GM18519 (cell line): Measurements from ENCODE around the gene STAT5B.
"Not testable (repeated sequence)": the region's sequence is repeated elsewhere in the genome, so short reads cannot be mapped to it uniquely, and the experiment has no call there.

Experiments
- ATAC-seq: cut with Tn5 transposase; IDR thresholded peaks from one replicate; pipeline ENCODE4 v1.9.1; 2021; ENCODE audit warnings: mild to moderate bottlenecking, moderate library complexity; ENCODE audit not compliant: unreplicated experiment, low FRiP score

The STAT5B gene

GRCh38 chr17:42307362-42307927 is 31.3 kb upstream of the STAT5B start:
- no peak for ATAC-seq

GRCh38 chr17:42306385-42306667 is 30.1 kb upstream of the STAT5B start:
- no peak for ATAC-seq

- ATAC-seq, result no peak
Measured at GRCh38 chr17:42305543-42306384, 29.6 kb upstream of the STAT5B start.

DNA sequence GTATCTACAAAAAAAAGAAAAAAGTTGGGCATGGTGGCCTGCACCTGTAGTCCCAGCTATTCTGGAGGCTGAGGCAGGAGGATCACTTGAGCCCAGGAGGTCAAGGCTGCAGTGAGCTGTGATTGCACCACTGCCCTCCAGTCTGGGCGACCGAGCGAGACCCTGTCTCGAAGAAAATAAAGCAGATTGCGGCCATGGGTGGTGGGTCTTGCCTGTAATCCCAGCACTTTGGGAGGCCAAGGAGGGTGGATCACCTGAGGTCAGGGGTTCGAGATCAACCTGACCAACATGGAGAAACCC is 28.8 kb upstream of the STAT5B start:
- not testable (repeated sequence) for ATAC-seq

- ATAC-seq, result no peak
Measured at GRCh38 chr17:42304187-42305030, 28.2 kb upstream of the STAT5B start.

DNA sequence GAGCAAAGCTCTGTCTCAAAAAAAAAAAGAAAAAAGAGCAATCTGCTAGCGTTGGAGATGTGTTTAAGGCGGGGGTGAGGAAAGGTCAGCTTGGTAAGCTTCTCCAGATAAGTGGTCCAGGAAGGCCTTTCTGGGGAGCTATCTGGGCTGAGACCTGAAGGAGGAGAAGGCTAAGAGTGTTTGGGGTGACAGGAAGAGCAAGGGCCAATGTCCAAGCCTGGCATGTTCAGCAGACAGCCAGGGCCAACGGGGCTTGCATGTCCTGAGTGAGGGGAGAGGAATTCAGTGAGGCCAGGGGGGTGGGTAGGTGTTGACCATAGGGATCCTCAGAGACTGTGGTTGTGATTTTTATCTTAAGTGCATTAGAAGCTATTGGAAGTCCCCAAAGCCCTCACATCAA is 27.5 kb upstream of the STAT5B start:
- no peak for ATAC-seq

DNA sequence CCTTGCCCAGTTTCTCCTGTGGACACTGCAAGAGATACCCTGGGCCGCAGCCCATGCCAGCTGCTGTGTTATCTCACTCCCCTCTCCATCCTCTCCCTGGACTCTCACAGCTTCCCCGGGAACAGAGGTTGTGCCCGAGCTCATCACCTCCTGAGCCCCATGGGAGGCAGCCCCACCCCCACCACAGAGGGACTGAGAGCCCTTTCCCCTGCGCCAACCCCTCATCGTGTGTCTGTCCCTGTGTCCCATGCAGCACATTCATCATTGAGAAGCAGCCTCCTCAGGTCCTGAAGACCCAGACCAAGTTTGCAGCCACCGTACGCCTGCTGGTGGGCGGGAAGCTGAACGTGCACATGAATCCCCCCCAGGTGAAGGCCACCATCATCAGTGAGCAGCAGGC is 24.8 kb upstream of the STAT5B start:
- no peak for ATAC-seq

DNA sequence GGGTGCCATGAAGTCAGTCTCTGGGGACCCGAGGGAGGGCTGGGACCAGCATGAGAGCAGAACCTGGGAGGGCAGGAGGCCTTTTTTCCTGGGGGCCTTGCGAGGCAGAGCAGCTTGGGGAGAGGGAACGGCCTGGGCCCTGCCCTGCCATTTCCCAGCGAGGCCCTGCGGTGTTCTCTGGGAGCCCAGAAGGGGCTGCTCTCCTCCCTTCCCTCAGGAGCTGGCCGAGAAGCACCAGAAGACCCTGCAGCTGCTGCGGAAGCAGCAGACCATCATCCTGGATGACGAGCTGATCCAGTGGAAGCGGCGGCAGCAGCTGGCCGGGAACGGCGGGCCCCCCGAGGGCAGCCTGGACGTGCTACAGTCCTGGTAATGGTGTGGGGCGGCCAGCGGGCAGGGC is 23.7 kb upstream of the STAT5B start:
- ATAC-seq, result not testable (repeated sequence)

GRCh38 chr17:42299361-42299760 is 23.2 kb upstream of the STAT5B start:
- ATAC-seq, result not testable (repeated sequence)

DNA sequence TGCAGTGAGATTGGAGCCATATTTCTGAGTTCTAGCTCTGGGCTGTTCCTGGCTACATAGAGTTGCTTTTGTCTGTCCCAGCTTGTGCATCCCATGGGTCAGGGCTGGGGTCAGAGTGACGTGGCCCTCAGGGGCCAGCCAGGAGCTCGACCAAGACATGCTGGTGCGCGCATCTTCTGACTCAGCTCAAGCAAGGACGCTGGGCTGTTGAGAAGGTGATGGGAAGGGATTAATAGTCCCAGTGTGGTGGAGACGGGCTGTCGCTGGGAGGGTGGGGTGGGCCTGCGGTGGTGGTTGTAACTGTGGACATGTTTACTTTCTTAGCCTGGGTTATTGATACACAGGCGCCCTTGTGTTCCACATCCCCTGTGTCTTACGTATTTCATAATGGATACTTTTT is 21.6 kb upstream of the STAT5B start:
- ATAC-seq, result not testable (repeated sequence)

DNA sequence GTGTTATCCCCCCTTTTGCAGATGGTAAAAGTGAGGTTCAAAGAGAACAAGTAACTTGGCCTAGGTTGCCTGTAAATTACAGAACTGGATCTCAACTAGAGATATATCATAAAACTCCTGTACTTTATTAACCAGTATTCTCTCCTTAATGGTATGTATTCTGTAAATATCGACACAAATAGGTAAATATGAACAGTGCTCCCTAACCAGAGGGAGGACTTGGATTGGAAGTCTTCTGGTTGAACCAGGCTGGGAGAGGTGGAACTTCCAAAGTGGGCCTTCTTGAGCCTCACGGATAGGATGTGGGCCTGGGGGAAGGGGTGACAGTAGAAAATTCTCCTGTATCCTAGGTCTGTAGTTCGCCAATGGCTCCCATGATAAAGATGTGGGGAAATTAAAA is 19.8 kb upstream of the STAT5B start:
- no peak for ATAC-seq

DNA sequence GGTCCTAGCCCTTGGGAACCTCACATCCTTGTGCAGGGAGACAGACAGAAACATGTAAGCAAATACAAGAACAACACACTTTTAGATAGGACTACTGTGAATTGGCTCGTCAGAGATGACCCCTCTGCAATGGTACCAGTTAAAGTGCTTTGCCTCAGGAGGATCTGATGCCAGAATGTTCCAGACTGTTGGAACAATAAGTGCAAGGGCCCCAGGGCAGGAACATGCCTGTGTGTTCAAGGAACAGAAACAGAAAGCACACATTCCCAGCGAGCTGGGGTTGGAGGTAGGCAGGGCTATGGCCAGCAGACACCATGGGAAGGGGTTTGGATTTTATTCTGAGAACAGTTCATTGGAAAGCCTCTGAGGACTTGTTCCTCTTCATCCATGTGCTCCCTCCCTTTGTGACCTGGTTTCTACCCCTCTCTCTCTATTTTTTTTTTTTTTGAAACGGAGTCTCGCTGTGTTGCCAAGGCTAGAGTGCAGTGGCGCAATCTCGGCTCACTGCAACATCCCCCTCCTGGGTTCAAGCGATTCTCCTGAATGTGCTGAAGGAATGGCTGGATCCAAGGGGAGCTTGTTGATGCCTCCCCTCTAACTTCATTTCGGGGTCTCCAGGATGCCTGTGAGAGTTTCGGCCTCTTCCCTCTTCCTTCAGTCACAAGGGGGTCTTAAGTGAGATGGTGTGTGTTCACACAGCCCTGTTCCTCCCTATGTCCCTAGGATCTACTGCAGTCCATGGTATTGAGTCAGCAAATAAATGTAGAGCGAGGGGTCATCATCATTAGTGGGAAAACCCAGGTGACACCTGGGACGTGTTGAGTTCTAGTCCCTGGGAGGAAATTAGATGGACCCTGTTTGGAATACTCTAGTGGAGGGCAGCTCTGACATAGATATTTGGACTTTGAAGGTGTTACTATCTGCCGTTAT is 18.5 kb upstream of the STAT5B start:
- ATAC-seq, result no peak

DNA sequence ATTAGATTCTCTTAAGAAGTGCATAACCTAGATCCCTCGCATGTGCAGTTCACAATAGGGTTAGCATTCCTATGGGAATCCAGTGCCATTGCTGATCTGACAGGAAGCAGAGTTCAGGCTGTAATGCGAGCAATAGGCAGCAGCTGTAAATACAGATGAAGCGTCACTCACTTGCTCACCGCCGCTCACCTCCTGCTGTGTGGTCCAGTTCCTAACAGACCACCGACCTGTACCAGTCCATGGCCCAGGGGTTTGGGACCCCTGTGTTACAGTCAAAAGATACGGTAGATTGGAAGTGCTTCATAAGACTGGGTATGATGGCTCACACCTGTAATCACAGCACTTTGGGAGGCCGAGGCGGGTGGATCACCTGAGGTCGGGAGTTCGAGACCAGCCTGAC is 14.9 kb upstream of the STAT5B start:
- ATAC-seq, result no peak

GRCh38 chr17:42290577-42290976 is 14.4 kb upstream of the STAT5B start:
- ATAC-seq, result no peak

DNA sequence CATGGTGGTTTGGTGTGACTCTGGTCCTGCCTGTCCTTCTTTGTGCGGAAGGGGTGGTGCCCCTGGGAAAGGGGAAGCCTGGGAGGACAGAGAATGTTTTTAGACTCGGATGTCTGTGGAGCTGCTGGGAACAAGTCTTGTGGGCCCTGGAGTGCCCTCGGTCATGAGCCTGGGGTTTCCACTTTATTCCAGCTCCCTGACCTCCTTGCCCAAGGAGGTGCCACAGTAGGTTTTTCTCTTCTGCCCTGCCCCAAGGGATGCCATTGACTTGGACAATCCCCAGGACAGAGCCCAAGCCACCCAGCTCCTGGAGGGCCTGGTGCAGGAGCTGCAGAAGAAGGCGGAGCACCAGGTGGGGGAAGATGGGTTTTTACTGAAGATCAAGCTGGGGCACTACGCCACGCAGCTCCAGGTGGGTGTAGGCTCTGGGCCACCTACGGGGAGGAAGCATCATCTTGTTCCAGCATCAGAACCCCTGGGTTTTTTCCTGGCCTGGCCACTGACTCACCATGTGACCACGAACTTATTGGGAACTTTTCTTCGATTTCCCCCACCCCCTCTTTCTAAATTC is 13.5 kb upstream of the STAT5B start:
- no peak for ATAC-seq

DNA sequence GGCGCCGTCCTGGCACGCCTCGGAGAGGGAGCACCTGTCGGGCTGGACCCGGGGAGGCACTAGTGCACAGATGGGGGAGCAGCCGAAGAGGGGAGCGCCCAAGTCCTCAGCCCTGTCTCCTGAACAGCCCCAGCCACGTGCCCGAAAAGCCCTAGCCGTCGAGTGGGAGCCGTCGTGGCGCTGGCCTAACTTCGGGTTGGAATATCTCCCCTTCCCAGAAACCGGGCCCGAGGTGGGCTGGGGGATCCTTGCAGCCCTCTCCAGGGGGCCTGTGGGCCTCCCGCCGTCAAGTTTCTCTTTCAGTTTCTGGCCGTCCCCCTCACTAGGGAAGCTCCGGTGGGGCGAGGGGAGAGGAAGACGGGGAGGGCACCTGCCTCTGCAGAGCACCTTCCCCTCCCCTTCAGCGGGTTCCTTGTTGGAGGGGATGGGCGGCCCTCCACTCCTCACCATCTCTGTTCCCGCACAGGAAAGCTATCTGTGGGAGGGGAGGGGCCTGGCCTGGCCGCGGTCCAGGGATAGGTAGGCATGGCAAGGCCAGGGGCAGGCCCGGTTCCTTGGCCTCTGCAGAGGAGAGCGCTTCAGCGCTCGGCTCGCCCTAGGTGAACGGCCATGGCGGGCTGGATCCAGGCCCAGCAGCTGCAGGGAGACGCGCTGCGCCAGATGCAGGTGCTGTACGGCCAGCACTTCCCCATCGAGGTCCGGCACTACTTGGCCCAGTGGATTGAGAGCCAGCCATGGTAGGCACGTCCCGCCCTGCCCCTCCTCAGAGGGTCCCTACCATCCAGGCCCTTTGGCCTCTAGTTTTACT is 12.8 kb upstream of the STAT5B start:
- no peak for ATAC-seq

DNA sequence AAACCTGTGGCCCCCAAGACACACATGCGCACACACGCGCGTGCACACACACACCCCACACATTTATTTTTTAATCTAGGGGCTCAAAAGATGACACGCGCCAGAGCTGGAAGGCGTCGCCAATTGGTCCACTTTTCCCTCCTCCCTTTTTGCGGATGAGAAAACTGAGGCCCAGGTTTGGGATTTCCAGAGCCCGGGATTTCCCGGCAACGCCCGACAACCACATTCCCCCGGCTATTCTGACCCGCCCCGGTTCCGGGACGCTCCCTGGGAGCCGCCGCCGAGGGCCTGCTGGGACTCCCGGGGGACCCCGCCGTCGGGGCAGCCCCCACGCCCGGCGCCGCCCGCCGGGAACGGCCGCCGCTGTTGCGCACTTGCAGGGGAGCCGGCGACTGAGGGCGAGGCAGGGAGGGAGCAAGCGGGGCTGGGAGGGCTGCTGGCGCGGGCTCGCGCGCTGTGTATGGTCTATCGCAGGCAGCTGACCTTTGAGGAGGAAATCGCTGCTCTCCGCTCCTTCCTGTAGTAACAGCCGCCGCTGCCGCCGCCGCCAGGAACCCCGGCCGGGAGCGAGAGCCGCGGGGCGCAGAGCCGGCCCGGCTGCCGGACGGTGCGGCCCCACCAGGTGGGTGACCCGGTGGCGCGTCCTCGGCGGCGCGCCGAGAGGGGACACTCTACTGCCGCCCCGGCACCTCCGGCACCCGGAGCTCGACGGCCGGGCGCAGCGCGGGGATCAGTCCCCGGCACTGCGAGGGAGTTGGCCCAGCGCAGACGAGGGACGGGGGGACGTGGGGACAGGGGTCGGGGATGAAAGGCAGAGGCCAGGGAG is 12.0 kb upstream of the STAT5B start, which contains the start of gene STAT5A:
STAT5A (plus strand) TSS at position 522 of the 826 bp plus-strand sequence. CDS start 914 bp downstream, outside the sequence.
- ATAC-seq, result no peak

DNA sequence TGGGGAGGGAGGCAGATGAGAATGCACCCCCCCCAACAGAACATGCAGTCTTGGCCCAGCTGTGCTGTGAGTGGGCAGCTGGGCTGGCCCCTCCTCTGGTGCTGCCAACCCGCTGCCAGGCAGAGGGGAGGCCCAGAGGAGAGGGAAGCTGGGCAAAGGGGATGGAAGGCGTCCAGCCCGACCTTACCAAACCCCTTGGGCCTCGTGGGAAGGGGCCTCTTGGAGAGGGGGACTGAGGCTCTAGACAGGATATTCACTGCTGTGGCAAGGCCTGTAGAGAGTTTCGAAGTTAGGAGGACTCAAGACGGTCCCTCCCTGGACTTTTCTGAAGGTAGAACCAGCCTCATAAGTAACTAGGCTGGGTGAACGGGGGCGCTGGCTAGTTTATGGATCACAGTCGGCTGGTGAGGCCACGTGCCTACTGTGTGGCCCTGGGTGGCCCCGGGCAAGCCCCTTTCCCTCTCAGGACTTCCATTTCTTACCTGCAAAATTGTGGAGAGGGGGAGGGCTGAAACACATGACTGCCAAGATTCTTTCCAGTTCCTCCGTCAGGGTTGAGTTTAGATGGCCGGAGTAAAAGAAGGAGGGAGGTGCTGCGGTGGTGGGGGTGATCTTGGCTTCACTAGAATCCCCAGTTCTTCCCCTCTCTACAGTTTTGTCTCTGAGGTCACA is 11.2 kb upstream of the STAT5B start:
- no peak for ATAC-seq
